Type B pancreatic cell (in vitro differentiated cells): ENCODE data around the gene DLEC1. TPM values are rescaled to one million over a fixed set of nuclear protein-coding genes. Genes with fewer than 3 reads are reported as not detected.

Source experiments
- DNase-seq: peaks from one replicate; pipeline ENCODE4 v3.0.0; 2021; ENCODE audit warnings: mixed read lengths; ENCODE audit not compliant: unreplicated experiment; ENCODE audit errors: extremely low spot score
- H3K27ac Mint-ChIP-seq: 2 replicates; pipeline ENCODE4 v1.8.0; 2021; ENCODE audit warnings: mild to moderate bottlenecking, mixed read lengths
- H3K27me3 Mint-ChIP-seq: 2 replicates; pipeline ENCODE4 v1.8.0; 2021; ENCODE audit warnings: mixed read lengths
- H3K36me3 Mint-ChIP-seq: 2 replicates; pipeline ENCODE4 v1.8.0; 2021; ENCODE audit warnings: mixed read lengths
- H3K4me1 Mint-ChIP-seq: one replicate; pipeline ENCODE4 v1.8.0; 2021; ENCODE audit warnings: mixed read lengths; ENCODE audit not compliant: unreplicated experiment
- H3K4me3 Mint-ChIP-seq: 2 replicates; pipeline ENCODE4 v1.8.0; 2021; ENCODE audit warnings: mild to moderate bottlenecking, mixed read lengths
- H3K9me3 Mint-ChIP-seq: 2 replicates; pipeline ENCODE4 v1.8.0; 2021; ENCODE audit warnings: mixed read lengths
- total RNA-seq: library from RNA; stranded (reverse); gene quantifications from 2 replicates; pipeline ENCODE4 v1.2.1, GENCODE V29; 2021; ENCODE audit warnings: low replicate concordance
- TF ChIP-seq, protein P1 (sequence below): fragments of 200-600 bp; sonication (generic); conservative IDR thresholded peaks from 2 replicates; pipeline ENCODE4 v1.5.0; 2021; ENCODE audit warnings: antibody characterized with exemption, mild to moderate bottlenecking

The DLEC1 gene
- total RNA-seq, 1 donor from 2014 or later = 3.2 TPM

DNA sequence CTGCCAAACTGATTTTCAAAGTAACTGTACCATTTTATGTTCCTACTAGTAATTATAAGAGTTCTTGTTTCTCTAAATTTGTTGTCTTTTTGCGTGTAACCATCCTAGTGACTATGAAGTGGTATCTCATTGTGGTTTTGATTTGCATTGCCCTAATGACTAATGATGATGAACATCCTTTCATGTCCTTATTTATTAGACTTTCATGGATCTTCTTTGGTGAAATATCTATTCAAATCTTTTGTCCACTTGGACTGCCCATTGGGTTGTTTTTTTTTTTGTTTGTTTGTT lies 130.0 kb downstream of the DLEC1 start:
- Mint-ChIP-seq H3K27me3 (no peaks in the 10 kb centered on the region), H3K9me3 (no peaks in the 10 kb centered on the region), H3K27ac (peak overlapping the region; percentile 74), H3K4me3 (peak overlapping the region; percentile 32), H3K36me3 (peaks cover 9% of the 10 kb centered on the region), H3K4me1 (peaks cover 17% of the 10 kb centered on the region)
- DNase-seq = no peak
- TF ChIP-seq, protein P1, sequence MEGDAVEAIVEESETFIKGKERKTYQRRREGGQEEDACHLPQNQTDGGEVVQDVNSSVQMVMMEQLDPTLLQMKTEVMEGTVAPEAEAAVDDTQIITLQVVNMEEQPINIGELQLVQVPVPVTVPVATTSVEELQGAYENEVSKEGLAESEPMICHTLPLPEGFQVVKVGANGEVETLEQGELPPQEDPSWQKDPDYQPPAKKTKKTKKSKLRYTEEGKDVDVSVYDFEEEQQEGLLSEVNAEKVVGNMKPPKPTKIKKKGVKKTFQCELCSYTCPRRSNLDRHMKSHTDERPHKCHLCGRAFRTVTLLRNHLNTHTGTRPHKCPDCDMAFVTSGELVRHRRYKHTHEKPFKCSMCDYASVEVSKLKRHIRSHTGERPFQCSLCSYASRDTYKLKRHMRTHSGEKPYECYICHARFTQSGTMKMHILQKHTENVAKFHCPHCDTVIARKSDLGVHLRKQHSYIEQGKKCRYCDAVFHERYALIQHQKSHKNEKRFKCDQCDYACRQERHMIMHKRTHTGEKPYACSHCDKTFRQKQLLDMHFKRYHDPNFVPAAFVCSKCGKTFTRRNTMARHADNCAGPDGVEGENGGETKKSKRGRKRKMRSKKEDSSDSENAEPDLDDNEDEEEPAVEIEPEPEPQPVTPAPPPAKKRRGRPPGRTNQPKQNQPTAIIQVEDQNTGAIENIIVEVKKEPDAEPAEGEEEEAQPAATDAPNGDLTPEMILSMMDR = no peak

DNA sequence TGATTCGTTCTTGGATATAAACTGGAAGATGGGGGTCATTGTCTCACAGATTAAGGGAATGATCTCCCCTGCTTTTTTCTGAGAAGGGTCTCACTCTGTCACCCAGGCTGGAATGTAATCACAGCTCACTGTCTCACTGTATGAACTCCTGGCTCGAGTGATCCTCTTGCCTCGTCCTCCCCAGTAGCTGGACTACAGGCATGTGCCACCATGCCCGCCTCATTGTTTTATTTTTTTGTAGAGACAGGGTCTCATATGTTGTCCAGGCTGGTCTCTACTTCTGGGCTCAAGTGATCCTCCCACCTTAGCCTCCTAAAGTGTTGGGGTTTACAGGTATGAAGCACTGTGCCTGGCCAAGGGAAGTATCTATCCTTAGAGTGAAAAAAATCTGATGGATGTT lies 131.7 kb downstream of the DLEC1 start:
- Mint-ChIP-seq H3K4me3 (no peak overlapping the region), H3K9me3 (no peaks in the 10 kb centered on the region), H3K36me3 (peaks cover 9% of the 10 kb centered on the region), H3K27ac (no peak overlapping the region), H3K27me3 (no peaks in the 10 kb centered on the region), H3K4me1 (peaks cover 26% of the 10 kb centered on the region)
- DNase-seq = no peak
- TF ChIP-seq, protein P1 = no peak

DNA sequence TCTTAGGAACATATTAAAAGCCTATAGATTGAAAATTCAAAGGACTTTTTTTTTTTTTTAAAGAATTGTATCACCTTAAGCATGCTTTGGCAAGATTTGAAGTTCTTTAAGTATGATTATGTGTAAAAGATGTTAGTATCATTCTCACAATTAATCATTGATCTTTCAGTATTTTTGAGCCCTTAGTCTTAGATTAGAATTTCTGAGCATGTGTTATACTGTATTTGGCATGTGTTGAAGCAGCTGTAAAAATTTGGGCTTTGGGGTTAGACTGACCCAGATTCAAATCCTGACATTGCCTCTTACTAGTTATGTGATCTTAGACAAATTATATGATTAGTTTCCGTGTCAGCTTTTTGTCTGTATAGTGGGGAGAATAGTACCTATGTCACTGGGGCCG lies 132.6 kb downstream of the DLEC1 start:
- DNase-seq = no peak
- H3K27me3 Mint-ChIP-seq = no peaks in the 10 kb centered on the region
- H3K36me3 Mint-ChIP-seq = peaks cover 5% of the 10 kb centered on the region
- H3K4me3 Mint-ChIP-seq = no peak overlapping the region
- H3K4me1 Mint-ChIP-seq = peaks cover 27% of the 10 kb centered on the region
- H3K27ac Mint-ChIP-seq = no peak overlapping the region
- TF ChIP-seq, protein P1 = no peak
- H3K9me3 Mint-ChIP-seq = no peaks in the 10 kb centered on the region

Other genes with a start within 250 kb of the DLEC1 start
- 72.7 and 98.4 TPM in 2 replicates for gene CTDSPL, start 177.3 kb upstream of the DLEC1 start, total RNA-seq
- 14.2 and 16.9 TPM in 2 replicates for gene VILL, start 48.4 kb upstream of the DLEC1 start, total RNA-seq
- 28.7 and 31.6 TPM in 2 replicates for gene PLCD1, start 9.6 kb upstream of the DLEC1 start, total RNA-seq
- gene ACAA1, start 97.9 kb downstream of the DLEC1 start, total RNA-seq = 81.2 and 118 TPM in 2 replicates
- 31.1 and 55.6 TPM in 2 replicates for gene MYD88, start 99.5 kb downstream of the DLEC1 start, total RNA-seq
- gene OXSR1, start 126.3 kb downstream of the DLEC1 start, total RNA-seq = 41.1 and 51.1 TPM in 2 replicates
- 0.60 and 0.79 TPM in 2 replicates for gene SLC22A13, start 226.6 kb downstream of the DLEC1 start, total RNA-seq
- gene SLC22A14, start 243.1 kb downstream of the DLEC1 start, total RNA-seq = 0.29 TPM in 1 of 2 replicates, not detected in the other